CD14-positive monocyte (primary cell): ENCODE results near the gene MS4A8. TPM values are rescaled to one million over a fixed set of nuclear protein-coding genes. Genes with fewer than 3 reads are reported as not detected.

ENCODE experiments used
- DNase-seq, 3 donors: peaks; one replicate each; pipeline ENCODE4 v3.0.0-alpha.2; 2011 to 2022
- H2AFZ ChIP-seq: 2 replicates; pipeline ENCODE4 v1.6.0; 2012; ENCODE audit warnings: mild to moderate bottlenecking, low read depth, low read length, inconsistent platforms; ENCODE audit not compliant: insufficient read depth, poor library complexity, severe bottlenecking
- H3K27ac ChIP-seq, 2 donors: 1 replicate in 1 of 2; 2 replicates in 1 of 2; pipeline ENCODE4 v1.5.1; 2012 to 2013; ENCODE audit warnings: low read length in 2 of 2, control low read depth in 1 of 2, inconsistent platforms in 1 of 2, low read depth in 1 of 2, mild to moderate bottlenecking in 1 of 2
- H3K27me3 ChIP-seq, 2 donors: one replicate each; pipeline versions ENCODE4 v1.6.0 to v1.6.1; 2011 to 2013; ENCODE audit warnings: low read length in 2 of 2; ENCODE audit not compliant: control insufficient read depth in 2 of 2, insufficient read depth in 2 of 2
- H3K36me3 ChIP-seq, 2 donors: replicated peaks in 1 of 2; 1 replicate in 1 of 2; 2 replicates in 1 of 2; pipeline versions ENCODE4 v1.5.1 to v1.6.1; 2012 to 2013; ENCODE audit warnings: low read length in 2 of 2, control low read depth in 1 of 2, inconsistent platforms in 1 of 2, mild to moderate bottlenecking in 1 of 2; ENCODE audit not compliant: insufficient read depth in 2 of 2, control insufficient read depth in 1 of 2
- H3K4me1 ChIP-seq, 2 donors: 1 replicate in 1 of 2; 2 replicates in 1 of 2; pipeline versions ENCODE4 v1.5.1 to v1.6.1; 2012 to 2013; ENCODE audit warnings: low read length in 2 of 2, control low read depth in 1 of 2, inconsistent platforms in 1 of 2, mild to moderate bottlenecking in 1 of 2, moderate library complexity in 1 of 2; ENCODE audit not compliant: insufficient read depth in 2 of 2, control insufficient read depth in 1 of 2
- H3K4me2 ChIP-seq: replicated peaks from 2 replicates; pipeline ENCODE3; 2012; ENCODE audit warnings: low read length, moderate library complexity, mild to moderate bottlenecking; ENCODE audit not compliant: poor library complexity, severe bottlenecking; ENCODE audit errors: extremely low read depth
- H3K4me3 ChIP-seq, 3 experiments: fragments of 200-600 bp in 1 of 3; sonication (generic) in 1 of 3; replicated peaks in 1 of 3; 1 replicate in 2 of 3; 2 replicates in 1 of 3; pipeline ENCODE4 v1.5.1; 2011 to 2013; ENCODE audit warnings: low read length in 3 of 3, mild to moderate bottlenecking in 3 of 3, control low read depth in 2 of 3, low read depth in 2 of 3, inconsistent platforms in 1 of 3, moderate library complexity in 1 of 3
- H3K79me2 ChIP-seq: 2 replicates; pipeline ENCODE4 v1.6.0; 2012; ENCODE audit warnings: mild to moderate bottlenecking, control low read depth, inconsistent platforms, low read length, moderate library complexity; ENCODE audit not compliant: insufficient read depth
- H3K9ac ChIP-seq: 2 replicates; pipeline ENCODE4 v1.6.0; 2017; ENCODE audit warnings: low read length, mild to moderate bottlenecking; ENCODE audit not compliant: insufficient read depth, poor library complexity, severe bottlenecking
- H3K9me3 ChIP-seq, 2 donors: replicated peaks in 1 of 2; 1 replicate in 1 of 2; 2 replicates in 1 of 2; pipeline versions ENCODE4 v1.5.1 to v1.6.1; 2012 to 2013; ENCODE audit warnings: low read length in 2 of 2, control low read depth in 1 of 2; ENCODE audit not compliant: control insufficient read depth in 1 of 2, insufficient read depth in 1 of 2
- H4K20me1 ChIP-seq: 2 replicates; pipeline ENCODE4 v1.6.0; 2012; ENCODE audit warnings: mild to moderate bottlenecking, low read length, control low read depth, moderate library complexity; ENCODE audit not compliant: insufficient read depth
- H3K27ac Mint-ChIP-seq, 7 donors: one replicate each; pipeline ENCODE4 v1.8.0; 2020; ENCODE audit warnings: mild to moderate bottlenecking in 7 of 7, mixed read lengths in 7 of 7, moderate library complexity in 6 of 7, inconsistent platforms in 2 of 7
- H3K27me3 Mint-ChIP-seq, 3 donors: one replicate each; pipeline ENCODE4 v1.8.0; 2021 to 2022; ENCODE audit warnings: low read depth in 3 of 3, mild to moderate bottlenecking in 3 of 3, mixed read lengths in 3 of 3, moderate library complexity in 3 of 3, inconsistent platforms in 1 of 3
- H3K36me3 Mint-ChIP-seq, 2 donors: one replicate each; pipeline ENCODE4 v1.8.0; 2020; ENCODE audit warnings: mixed read lengths in 2 of 2, inconsistent platforms in 1 of 2, mild to moderate bottlenecking in 1 of 2
- H3K4me1 Mint-ChIP-seq: one replicate; pipeline ENCODE4 v1.8.0; 2020; ENCODE audit warnings: mild to moderate bottlenecking, mixed read lengths
- H3K4me3 Mint-ChIP-seq, 2 donors: one replicate each; pipeline ENCODE4 v1.8.0; 2020; ENCODE audit warnings: mild to moderate bottlenecking in 2 of 2, mixed read lengths in 2 of 2, moderate library complexity in 1 of 2
- H3K9me3 Mint-ChIP-seq, 7 donors: one replicate each; pipeline ENCODE4 v1.8.0; 2020 to 2022; ENCODE audit warnings: mixed read lengths in 7 of 7, mild to moderate bottlenecking in 6 of 7, moderate library complexity in 6 of 7, inconsistent platforms in 2 of 7
- WGBS: methylation state at CpG from one replicate; pipeline ENCODE4 v1.1.5; 2013; ENCODE audit warnings: missing lambda C conversion rate; ENCODE audit not compliant: insufficient coverage; 5-methylcytosine and 5-hydroxymethylcytosine counted together
- intact Hi-C, 2 donors: fragments of 100-400 bp; cut with micrococcal nuclease; formaldehyde crosslinking; loops; one replicate each; pipeline versions ENCODE4 v1.15.0 to v1.15.1; 2023
- polyA plus RNA-seq, 3 donors: library from polyadenylated mRNA; depleted of rRNA in 1 of 3; unstranded in 2 of 3; stranded (reverse) in 1 of 3; fragments of 300-500 nt in 2 of 3; fragments of >200 nt in 1 of 3; fragmentation: Illumina TruSeq in 2 of 3; gene quantifications; 1 replicate in 2 of 3; 2 replicates in 1 of 3; pipeline ENCODE4 v1.2.3, GENCODE V29; 2012 to 2021
- TF ChIP-seq, protein P1 (sequence below): fragments of 200-600 bp; IDR thresholded peaks from one replicate; pipeline ENCODE4 v1.8.0; 2022; ENCODE audit warnings: antibody characterized with exemption, mild to moderate bottlenecking

MS4A8 gene
- polyA plus RNA-seq, 3 donors: not detected

DNA sequence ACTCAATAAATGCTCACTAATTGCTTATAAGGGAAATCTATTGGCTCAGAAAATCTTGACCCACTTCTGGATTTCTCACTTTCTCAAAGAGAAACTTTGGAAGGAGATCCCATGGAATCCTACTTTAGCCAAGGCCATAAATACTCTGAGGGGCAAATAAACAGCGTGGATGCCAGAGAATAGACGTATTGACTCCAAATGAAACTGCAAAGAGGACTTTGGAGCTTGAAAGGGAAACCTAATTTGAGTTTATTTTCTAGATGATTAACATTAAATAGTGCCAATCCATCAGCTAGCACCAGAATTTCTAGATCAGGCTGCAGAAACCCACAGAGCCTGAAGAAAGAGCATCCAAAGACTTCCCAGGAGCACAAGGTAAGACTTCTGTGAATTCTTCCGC is 25.0 kb downstream of the MS4A8 start, which contains the start of gene MS4A18:
MS4A18 (plus strand) TSS at position 301 of the 400 bp plus-strand sequence.
- Histone ChIP-seq H3K4me1 (no peaks in the 10 kb centered on the region), H3K79me2 (no peaks in the 10 kb centered on the region), H3K9ac (no peak within 1 kb of the TSS), H4K20me1 (no peaks in the 10 kb centered on the region), H3K27me3 (peaks cover 0 to 2% of the 10 kb centered on the region in 2 donors), H3K4me3 (no peak within 1 kb of the TSS), H3K27ac (no peak within 1 kb of the TSS), H2AFZ (no peak within 1 kb of the TSS), H3K36me3 (no peaks in the 10 kb centered on the region), H3K4me2 (no peak within 1 kb of the TSS), H3K9me3 (no peaks in the 10 kb centered on the region)
- Mint-ChIP-seq H3K4me1 (no peaks in the 10 kb centered on the region), H3K27ac (no peak within 1 kb of the TSS), H3K27me3 (peaks cover 0 to 7% (median 5%) of the 10 kb centered on the region in 3 donors), H3K9me3 (peaks cover 0 to 3% (median 0%) of the 10 kb centered on the region in 7 donors), H3K36me3 (no peaks in the 10 kb centered on the region), H3K4me3 (no peak within 1 kb of the TSS)
- DNase-seq: no peak
- intact Hi-C loops: no loop called here
- TF ChIP-seq, protein P1, sequence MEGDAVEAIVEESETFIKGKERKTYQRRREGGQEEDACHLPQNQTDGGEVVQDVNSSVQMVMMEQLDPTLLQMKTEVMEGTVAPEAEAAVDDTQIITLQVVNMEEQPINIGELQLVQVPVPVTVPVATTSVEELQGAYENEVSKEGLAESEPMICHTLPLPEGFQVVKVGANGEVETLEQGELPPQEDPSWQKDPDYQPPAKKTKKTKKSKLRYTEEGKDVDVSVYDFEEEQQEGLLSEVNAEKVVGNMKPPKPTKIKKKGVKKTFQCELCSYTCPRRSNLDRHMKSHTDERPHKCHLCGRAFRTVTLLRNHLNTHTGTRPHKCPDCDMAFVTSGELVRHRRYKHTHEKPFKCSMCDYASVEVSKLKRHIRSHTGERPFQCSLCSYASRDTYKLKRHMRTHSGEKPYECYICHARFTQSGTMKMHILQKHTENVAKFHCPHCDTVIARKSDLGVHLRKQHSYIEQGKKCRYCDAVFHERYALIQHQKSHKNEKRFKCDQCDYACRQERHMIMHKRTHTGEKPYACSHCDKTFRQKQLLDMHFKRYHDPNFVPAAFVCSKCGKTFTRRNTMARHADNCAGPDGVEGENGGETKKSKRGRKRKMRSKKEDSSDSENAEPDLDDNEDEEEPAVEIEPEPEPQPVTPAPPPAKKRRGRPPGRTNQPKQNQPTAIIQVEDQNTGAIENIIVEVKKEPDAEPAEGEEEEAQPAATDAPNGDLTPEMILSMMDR: no peak
- WGBS: 91% methylated on average over 1 of the region's 3 CpGs

DNA sequence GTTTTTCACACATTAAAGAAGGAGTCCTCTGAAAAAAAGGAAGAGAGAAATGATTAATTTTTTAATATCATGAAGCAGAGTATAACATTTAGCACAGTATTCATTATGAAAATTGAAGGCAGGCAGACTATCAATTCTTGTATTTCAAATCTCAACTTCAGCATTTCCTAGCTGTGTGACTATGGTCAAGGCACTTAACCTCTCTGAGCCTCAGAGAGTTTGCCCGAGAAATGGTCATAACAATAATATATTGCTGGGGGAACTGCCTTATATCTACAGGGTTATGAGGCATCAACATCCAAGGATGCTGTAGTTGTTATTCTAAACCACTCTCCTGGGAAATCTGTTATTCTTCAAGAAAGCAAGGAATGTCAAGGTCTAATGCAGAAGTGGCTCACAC is 26.2 kb downstream of the MS4A8 start:
- no peaks in the 10 kb centered on the region for H3K79me2 ChIP-seq
- H3K36me3 ChIP-seq: no peaks in the 10 kb centered on the region
- no peaks in the 10 kb centered on the region for H4K20me1 ChIP-seq
- peaks cover 0 to 2% of the 10 kb centered on the region in 2 donors for H3K27me3 ChIP-seq
- H3K27me3 Mint-ChIP-seq: peaks cover 2 to 7% (median 5%) of the 10 kb centered on the region in 3 donors
- H3K27ac ChIP-seq: no peak overlapping the region
- no peak overlapping the region for H3K9ac ChIP-seq
- no peak overlapping the region for H3K27ac Mint-ChIP-seq
- no CpG with 5 or more reads among the region's 1 CpG for WGBS
- TF ChIP-seq, protein P1: no peak
- no peak overlapping the region for H3K4me2 ChIP-seq
- H2AFZ ChIP-seq: no peak overlapping the region
- no peak for DNase-seq
- no peak overlapping the region for H3K4me3 ChIP-seq
- no peak overlapping the region for H3K4me3 Mint-ChIP-seq
- no peaks in the 10 kb centered on the region for H3K4me1 Mint-ChIP-seq
- no peaks in the 10 kb centered on the region for H3K36me3 Mint-ChIP-seq
- no peaks in the 10 kb centered on the region for H3K4me1 ChIP-seq
- H3K9me3 Mint-ChIP-seq: no peaks in the 10 kb centered on the region
- no peaks in the 10 kb centered on the region for H3K9me3 ChIP-seq
- intact Hi-C loops: no loop called here
